ENCODE results near the gene COPB2. TPM values are rescaled to one million over a fixed set of nuclear protein-coding genes. Genes with fewer than 3 reads are reported as not detected.
A peak's percentile ranks its signal among the peaks of the same experiment; 100 is the strongest.

COPB2 gene
- total RNA-seq, 1 experiment from 2014 or later = 95.8 TPM

DNA sequence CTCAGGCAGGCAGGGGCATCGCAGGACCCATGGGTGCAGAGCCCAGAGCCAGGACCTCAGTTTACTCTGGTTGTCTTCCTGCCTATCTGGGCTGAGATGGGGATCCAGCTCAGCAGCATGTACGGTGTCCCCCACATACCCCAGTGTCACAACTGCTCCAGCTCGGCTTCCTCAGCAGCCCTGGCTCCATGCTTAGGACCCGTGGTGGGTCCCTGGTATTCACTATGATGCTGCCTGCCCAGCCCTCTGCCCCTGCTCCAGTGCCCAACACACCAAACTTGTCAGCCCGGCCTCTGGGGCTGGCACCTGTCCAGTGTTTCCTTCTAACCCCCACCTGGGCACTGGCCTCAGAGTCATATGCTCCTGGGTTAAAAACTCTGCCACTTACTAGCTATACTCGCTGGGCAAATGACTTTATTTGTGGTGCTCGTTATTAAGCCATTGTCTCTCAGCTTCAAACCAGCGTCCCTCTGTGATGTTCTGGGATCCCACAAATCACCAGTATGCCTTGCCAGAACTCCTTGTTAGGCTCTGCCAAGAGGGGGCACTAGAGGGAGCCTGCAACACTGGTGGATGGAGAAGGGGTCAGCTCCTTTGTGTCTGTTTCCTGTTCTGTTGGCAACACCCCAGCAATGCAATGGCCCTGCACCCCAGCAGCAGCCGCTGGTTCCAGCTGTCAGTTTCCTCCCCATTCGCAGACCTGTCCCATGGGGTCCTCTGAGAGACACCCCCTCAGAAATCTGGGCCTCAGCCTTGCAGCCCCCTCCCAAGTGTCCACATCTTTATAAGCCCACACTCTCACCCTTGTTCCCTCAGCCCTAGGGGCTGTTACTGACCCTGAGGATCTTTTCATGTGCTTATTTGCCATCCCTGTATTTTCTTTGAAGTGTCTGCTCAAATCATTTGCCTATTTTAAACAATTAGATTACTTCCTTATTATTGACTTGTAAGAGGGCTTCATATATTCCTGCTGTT is 69.7 kb downstream of the COPB2 start:
- peaks cover 19% of the 10 kb centered on the region for H3K4me1 ChIP-seq (ENCODE audit: insufficient read depth, low read length)
- ChIA-PET POLR2A (ENCODE audit: unreplicated experiment) (no interaction called here), CTCF (no interaction called here)
- H3K9me3 ChIP-seq (ENCODE audit: low read length) = no peaks in the 10 kb centered on the region
- ATAC-seq (no peak), DNase-seq (no peak)
- no peaks in the 10 kb centered on the region for H3F3A ChIP-seq (ENCODE audit: low read length, unreplicated experiment)
- no peak overlapping the region for H3K27ac ChIP-seq (ENCODE audit: low read length)
- H3K4me3 ChIP-seq (ENCODE audit: low read length) = no peak overlapping the region
- H3K9me2 ChIP-seq (replicated peaks; ENCODE audit: low read length) = no peaks in the 10 kb centered on the region
- BruUV-seq (replicated peaks) = no TSS peak
- H3K4me2 ChIP-seq (ENCODE audit: low read length) = no peak overlapping the region
- H3K9ac ChIP-seq (ENCODE audit: low read length) = no peak overlapping the region
- no peak overlapping the region for H2AFZ ChIP-seq (ENCODE audit: low read length)
- H4K20me1 ChIP-seq (ENCODE audit: low read length) = no peaks in the 10 kb centered on the region
- no peaks in the 10 kb centered on the region for H3K79me2 ChIP-seq (ENCODE audit: low read length)
- H3K27me3 ChIP-seq (ENCODE audit: low read length) = no peaks in the 10 kb centered on the region
- H3K36me3 ChIP-seq (ENCODE audit: low read depth, low read length) = no peaks in the 10 kb centered on the region
- TF ChIP-seq, protein P1, sequence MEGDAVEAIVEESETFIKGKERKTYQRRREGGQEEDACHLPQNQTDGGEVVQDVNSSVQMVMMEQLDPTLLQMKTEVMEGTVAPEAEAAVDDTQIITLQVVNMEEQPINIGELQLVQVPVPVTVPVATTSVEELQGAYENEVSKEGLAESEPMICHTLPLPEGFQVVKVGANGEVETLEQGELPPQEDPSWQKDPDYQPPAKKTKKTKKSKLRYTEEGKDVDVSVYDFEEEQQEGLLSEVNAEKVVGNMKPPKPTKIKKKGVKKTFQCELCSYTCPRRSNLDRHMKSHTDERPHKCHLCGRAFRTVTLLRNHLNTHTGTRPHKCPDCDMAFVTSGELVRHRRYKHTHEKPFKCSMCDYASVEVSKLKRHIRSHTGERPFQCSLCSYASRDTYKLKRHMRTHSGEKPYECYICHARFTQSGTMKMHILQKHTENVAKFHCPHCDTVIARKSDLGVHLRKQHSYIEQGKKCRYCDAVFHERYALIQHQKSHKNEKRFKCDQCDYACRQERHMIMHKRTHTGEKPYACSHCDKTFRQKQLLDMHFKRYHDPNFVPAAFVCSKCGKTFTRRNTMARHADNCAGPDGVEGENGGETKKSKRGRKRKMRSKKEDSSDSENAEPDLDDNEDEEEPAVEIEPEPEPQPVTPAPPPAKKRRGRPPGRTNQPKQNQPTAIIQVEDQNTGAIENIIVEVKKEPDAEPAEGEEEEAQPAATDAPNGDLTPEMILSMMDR (conservative IDR thresholded peaks at IDR 0.05; ENCODE audit: low read depth, low read length) = peak; percentile 44; the same call in 1 of the 2 replicates
- TF ChIP-seq EZH2phosphoT487 (IDR thresholded peaks at IDR 0.05; ENCODE audit: borderline replicate concordance, low read length) = no peak
- intact Hi-C loops (cut with micrococcal nuclease) = loop anchor here (10.0 kb wide), 1 partner anchor 75 kb away; no protein-coding TSS in a partner anchor

DNA sequence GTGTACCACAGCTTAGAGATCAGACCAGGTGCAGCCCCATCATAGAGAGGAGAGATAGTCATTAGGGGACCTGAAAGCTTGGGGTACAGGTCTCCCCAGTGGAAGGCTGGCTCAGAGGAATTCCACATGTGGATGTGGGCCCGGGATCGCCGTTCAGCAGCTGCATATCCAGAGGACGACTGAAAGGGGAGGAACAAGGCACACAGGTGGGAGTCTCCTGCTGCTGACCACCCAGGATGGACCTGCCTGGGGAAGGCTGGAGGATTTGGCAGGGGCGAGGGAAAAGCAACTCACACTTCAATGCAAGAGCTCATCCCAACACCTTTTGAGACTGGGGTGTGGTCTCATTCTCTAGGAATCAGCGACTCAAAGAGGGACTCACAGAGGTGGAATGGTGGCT is 70.6 kb downstream of the COPB2 start:
- no peaks in the 10 kb centered on the region for H3K36me3 ChIP-seq (ENCODE audit: low read depth, low read length)
- no peak overlapping the region for H3K9ac ChIP-seq (ENCODE audit: low read length)
- TF ChIP-seq EZH2phosphoT487 (IDR thresholded peaks at IDR 0.05; ENCODE audit: borderline replicate concordance, low read length) (no peak), EZH2 (IDR thresholded peaks at IDR 0.05; ENCODE audit: low read length, unreplicated experiment) (no peak)
- TF ChIP-seq, protein P1 (conservative IDR thresholded peaks at IDR 0.05; ENCODE audit: low read depth, low read length) = no peak
- DNase-seq (no peak), ATAC-seq (no peak)
- no peaks in the 10 kb centered on the region for H3K9me2 ChIP-seq (replicated peaks; ENCODE audit: low read length)
- intact Hi-C loops (cut with micrococcal nuclease) = no loop called here
- ChIA-PET POLR2A (ENCODE audit: unreplicated experiment) (no interaction called here), CTCF (no interaction called here)
- H3K79me2 ChIP-seq (ENCODE audit: low read length) = no peaks in the 10 kb centered on the region
- H3K4me1 ChIP-seq (ENCODE audit: insufficient read depth, low read length) = peaks cover 19% of the 10 kb centered on the region
- H2AFZ ChIP-seq (ENCODE audit: low read length) = no peak overlapping the region
- H3K27me3 ChIP-seq (ENCODE audit: low read length) = no peaks in the 10 kb centered on the region
- H3K9me3 ChIP-seq (ENCODE audit: low read length) = no peaks in the 10 kb centered on the region
- no peaks in the 10 kb centered on the region for H4K20me1 ChIP-seq (ENCODE audit: low read length)
- H3F3A ChIP-seq (ENCODE audit: low read length, unreplicated experiment) = no peaks in the 10 kb centered on the region
- no peak overlapping the region for H3K4me3 ChIP-seq (ENCODE audit: low read length)
- no TSS peak for BruUV-seq (replicated peaks)
- H3K4me2 ChIP-seq (ENCODE audit: low read length) = no peak overlapping the region
- H3K27ac ChIP-seq (ENCODE audit: low read length) = no peak overlapping the region

DNA sequence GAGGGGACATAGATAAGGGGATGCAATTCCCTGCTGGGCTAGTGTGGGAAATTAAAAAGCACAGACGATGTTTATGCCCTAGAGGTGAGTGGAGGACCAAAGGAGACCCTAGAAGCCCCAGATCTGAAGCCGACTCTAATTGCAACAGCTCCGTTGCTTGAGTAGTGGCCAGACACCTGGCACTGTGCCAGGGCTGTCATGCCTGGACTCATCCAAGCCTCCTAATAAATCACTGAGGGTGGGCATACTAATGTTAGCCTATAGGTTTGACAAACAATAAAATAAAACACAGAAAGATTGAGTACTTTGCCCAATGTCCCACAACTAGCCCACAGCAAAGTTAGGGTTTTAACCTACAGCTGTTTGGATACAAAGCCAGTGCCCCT is 71.0 kb downstream of the COPB2 start:
- no peaks in the 10 kb centered on the region for H3F3A ChIP-seq (ENCODE audit: low read length, unreplicated experiment)
- ChIA-PET CTCF (no interaction called here), POLR2A (ENCODE audit: unreplicated experiment) (no interaction called here)
- H3K9me3 ChIP-seq (ENCODE audit: low read length) = no peaks in the 10 kb centered on the region
- DNase-seq = no peak
- H3K9me2 ChIP-seq (replicated peaks; ENCODE audit: low read length) = no peaks in the 10 kb centered on the region
- no peak overlapping the region for H3K27ac ChIP-seq (ENCODE audit: low read length)
- H3K79me2 ChIP-seq (ENCODE audit: low read length) = no peaks in the 10 kb centered on the region
- no peak overlapping the region for H3K9ac ChIP-seq (ENCODE audit: low read length)
- H4K20me1 ChIP-seq (ENCODE audit: low read length) = no peaks in the 10 kb centered on the region
- ATAC-seq = no peak
- no peak overlapping the region for H2AFZ ChIP-seq (ENCODE audit: low read length)
- no peaks in the 10 kb centered on the region for H3K27me3 ChIP-seq (ENCODE audit: low read length)
- H3K36me3 ChIP-seq (ENCODE audit: low read depth, low read length) = no peaks in the 10 kb centered on the region
- no peak overlapping the region for H3K4me2 ChIP-seq (ENCODE audit: low read length)
- H3K4me1 ChIP-seq (ENCODE audit: insufficient read depth, low read length) = peaks cover 21% of the 10 kb centered on the region
- intact Hi-C loops (cut with micrococcal nuclease) = no loop called here
- TF ChIP-seq EZH2 (IDR thresholded peaks at IDR 0.05; ENCODE audit: low read length, unreplicated experiment) (no peak), EZH2phosphoT487 (IDR thresholded peaks at IDR 0.05; ENCODE audit: borderline replicate concordance, low read length) (no peak)
- TF ChIP-seq, protein P1 (conservative IDR thresholded peaks at IDR 0.05; ENCODE audit: low read depth, low read length) = no peak
- H3K4me3 ChIP-seq (ENCODE audit: low read length) = no peak overlapping the region
- no TSS peak for BruUV-seq (replicated peaks)

Data from PC-3 (cell line).